ENCODE results near the gene FBN1.
A peak's percentile ranks its signal among the peaks of the same experiment; 100 is the strongest.

The FBN1 gene

GRCh38 chr15:48393645-48394506 is 251.6 kb downstream of the FBN1 start:
- no peak for TF ChIP-seq CTCF (conservative IDR thresholded peaks at IDR 0.05; ENCODE audit: low read depth)
- no peak for DNase-seq (ENCODE audit: low spot score)
- CTCF ChIA-PET = interaction anchor here (0.5 to 0.6 kb wide), 2 partner anchors 12 to 408 kb away, joined by 3 to 4 read pairs; no protein-coding TSS in a partner anchor
- H3K27ac ChIP-seq = no peak overlapping the region
- POLR2A ChIA-PET (ENCODE audit: low non-redundant PET) = no interaction called here

- no peak overlapping the region for H3K27ac ChIP-seq
- POLR2A ChIA-PET (ENCODE audit: low non-redundant PET) = no interaction called here
- DNase-seq (ENCODE audit: low spot score) = no peak
- CTCF ChIA-PET = interaction anchor here (0.6 kb wide), 1 partner anchor 290 kb away, joined by 3 read pairs; no protein-coding TSS in a partner anchor
- no peak for TF ChIP-seq CTCF (conservative IDR thresholded peaks at IDR 0.05; ENCODE audit: low read depth)
Observed at GRCh38 chr15:48392356-48392755, 253.2 kb downstream of the FBN1 start.

- no peak for TF ChIP-seq CTCF (conservative IDR thresholded peaks at IDR 0.05; ENCODE audit: low read depth)
- POLR2A ChIA-PET (ENCODE audit: low non-redundant PET) = no interaction called here
- H3K27ac ChIP-seq = no peak overlapping the region
- no peak for DNase-seq (ENCODE audit: low spot score)
- CTCF ChIA-PET = interaction anchor here (0.6 kb wide), 1 partner anchor 290 kb away, joined by 3 read pairs; no protein-coding TSS in a partner anchor
Observed at GRCh38 chr15:48391950-48392349, 253.6 kb downstream of the FBN1 start.

- ChIA-PET POLR2A (ENCODE audit: low non-redundant PET) (no interaction called here), CTCF (no interaction called here)
- DNase-seq (ENCODE audit: low spot score) = no peak
- H3K27ac ChIP-seq = no peak overlapping the region
- TF ChIP-seq CTCF (conservative IDR thresholded peaks at IDR 0.05; ENCODE audit: low read depth) = no peak
Observed at GRCh38 chr15:48389691-48390143, 255.8 kb downstream of the FBN1 start.

- no peak for TF ChIP-seq CTCF (conservative IDR thresholded peaks at IDR 0.05; ENCODE audit: low read depth)
- CTCF ChIA-PET = interaction anchor here (0.9 kb wide), 1 partner anchor 14 kb away, joined by 3 read pairs; no protein-coding TSS in a partner anchor
- H3K27ac ChIP-seq = no peak overlapping the region
Observed at GRCh38 chr15:48388910-48389309, 256.6 kb downstream of the FBN1 start.

GRCh38 chr15:48388016-48388851 is 257.3 kb downstream of the FBN1 start:
- DNase-seq (ENCODE audit: low spot score) = no peak
- H3K27ac ChIP-seq = peak overlapping the region; percentile 32
- TF ChIP-seq CTCF (conservative IDR thresholded peaks at IDR 0.05; ENCODE audit: low read depth) = no peak
- ChIA-PET CTCF (interaction anchor here (0.9 kb wide), 1 partner anchor 13 kb away, joined by 3 read pairs; no protein-coding TSS in a partner anchor), POLR2A (ENCODE audit: low non-redundant PET) (no interaction called here)

More at GRCh38 chr15:48388910-48389309, 256.6 kb downstream of the FBN1 start:
- POLR2A ChIA-PET (ENCODE audit: low non-redundant PET) = no interaction called here
- DNase-seq (ENCODE audit: low spot score) = no peak
